ENCODE measurements around the gene CD302.
"Not testable (repeated sequence)": the region's sequence is repeated elsewhere in the genome, so short reads cannot be mapped to it uniquely, and the experiment has no call there.

Gene CD302

GRCh38 chr2:159793326-159793725 lies 4.7 kb downstream of the CD302 start:
- no peak for DNase-seq (ENCODE audit: low read depth in 2 of 2)

DNA sequence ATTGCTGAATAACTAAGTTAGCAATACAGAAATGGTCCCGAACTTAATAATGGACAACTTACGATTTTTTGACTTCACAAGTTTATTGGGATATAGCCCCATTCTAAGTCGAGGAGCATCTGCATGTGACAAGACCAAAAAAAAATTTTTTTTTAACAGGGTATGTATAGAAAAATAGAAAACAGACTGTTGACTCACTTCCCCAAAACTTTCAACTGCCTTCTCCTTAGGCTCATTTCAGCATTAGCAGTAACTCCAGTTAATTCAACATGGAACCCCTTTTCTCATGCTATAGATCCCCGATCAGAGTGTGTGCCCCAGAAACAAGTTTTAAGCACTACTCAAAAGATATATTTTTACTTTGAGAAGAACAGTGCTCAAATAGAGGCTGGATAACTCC lies 5.4 kb downstream of the CD302 start:
- no peak for DNase-seq (ENCODE audit: low read depth in 2 of 2)

GRCh38 chr2:159792036-159792435 lies 6.0 kb downstream of the CD302 start:
- DNase-seq (ENCODE audit: low read depth in 2 of 2): no peak

DNA sequence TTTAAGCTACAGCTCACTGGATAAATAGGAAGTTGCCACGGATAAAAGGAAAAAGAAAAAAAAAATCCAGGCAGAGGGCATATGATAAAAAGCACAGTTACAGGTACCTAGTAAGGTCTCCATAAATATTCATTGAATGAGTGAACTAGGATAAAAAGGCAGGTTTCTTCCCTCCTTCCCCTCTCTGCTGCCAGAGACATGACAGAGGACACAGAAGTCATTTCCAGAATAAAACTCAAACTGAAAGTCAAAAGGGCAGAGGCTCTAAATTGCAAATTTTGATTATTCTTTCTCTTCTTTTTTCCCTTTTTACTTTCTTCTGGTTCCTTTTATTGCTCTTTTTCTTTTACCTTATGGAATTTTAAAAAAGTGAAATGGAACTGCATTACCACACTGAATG lies 7.7 kb downstream of the CD302 start:
- DNase-seq (ENCODE audit: low read depth in 2 of 2): no peak

DNA sequence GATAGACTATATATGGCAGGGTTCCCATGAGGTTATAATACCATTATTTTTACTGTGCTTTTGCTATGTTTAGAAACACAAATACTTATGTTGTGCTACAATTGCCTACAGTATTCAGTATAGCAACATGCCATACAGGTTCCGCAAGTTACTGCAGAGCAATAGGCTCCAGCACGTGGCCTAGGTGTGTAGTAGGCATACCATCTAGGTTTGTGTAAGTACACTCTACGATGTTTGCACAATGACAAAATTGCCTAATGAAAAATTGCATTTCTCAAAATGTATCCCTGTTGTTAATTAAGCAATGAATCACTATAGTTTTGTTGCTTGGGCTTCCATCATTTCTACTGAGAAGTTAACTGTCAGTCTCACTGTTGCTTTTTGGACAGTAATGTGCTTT lies 9.8 kb downstream of the CD302 start:
- no peak for DNase-seq (ENCODE audit: low read depth in 2 of 2)

GRCh38 chr2:159787647-159788046 lies 10.4 kb downstream of the CD302 start:
- DNase-seq (ENCODE audit: low read depth in 2 of 2): not testable (repeated sequence)

GRCh38 chr2:159786938-159787337 lies 11.1 kb downstream of the CD302 start:
- DNase-seq (ENCODE audit: low read depth in 2 of 2): no peak

- DNase-seq (ENCODE audit: low read depth in 2 of 2): no peak
Observed at GRCh38 chr2:159785195-159785594, 12.8 kb downstream of the CD302 start.

GRCh38 chr2:159784744-159785143 lies 13.3 kb downstream of the CD302 start:
- DNase-seq (ENCODE audit: low read depth in 2 of 2): not testable (repeated sequence)

DNA sequence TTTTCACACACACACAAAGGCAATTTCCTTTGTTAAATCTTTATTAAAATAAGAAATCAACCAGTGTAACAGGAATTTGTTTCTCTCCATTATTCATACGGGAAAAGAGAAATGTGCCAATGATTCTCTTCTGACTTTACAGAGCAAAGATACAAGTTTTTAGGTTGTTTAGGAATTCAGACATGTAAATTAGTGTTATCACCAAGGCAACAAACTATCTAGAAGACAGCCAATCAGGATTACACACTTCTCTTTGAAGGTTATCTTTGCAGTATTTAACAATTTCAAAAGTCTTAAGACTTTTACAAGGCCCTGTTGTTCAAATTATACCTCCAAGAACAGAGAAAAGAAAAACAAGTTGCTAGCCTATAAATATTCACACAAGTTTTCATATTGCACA lies 14.5 kb downstream of the CD302 start:
- DNase-seq (ENCODE audit: low read depth in 2 of 2): no peak

DNA sequence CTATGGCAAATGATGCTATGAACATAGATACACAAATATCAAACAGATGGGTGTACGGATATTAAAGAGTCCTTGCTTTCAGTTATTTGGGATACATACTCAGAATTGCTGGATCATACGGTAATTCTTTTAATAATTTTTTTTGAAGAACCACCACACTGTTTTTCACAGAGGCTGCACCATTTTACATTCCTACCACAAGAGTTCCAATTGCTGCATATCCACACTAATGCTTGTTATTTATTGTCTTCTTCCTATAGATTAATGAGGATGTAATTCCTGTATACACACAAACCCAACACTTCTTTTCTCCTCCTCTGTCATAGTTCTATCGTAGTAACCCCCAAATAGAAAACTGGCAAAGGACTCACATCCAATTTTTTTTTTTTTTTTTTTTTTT lies 21.7 kb downstream of the CD302 start:
- no peak for DNase-seq (ENCODE audit: low read depth in 2 of 2)

DNA sequence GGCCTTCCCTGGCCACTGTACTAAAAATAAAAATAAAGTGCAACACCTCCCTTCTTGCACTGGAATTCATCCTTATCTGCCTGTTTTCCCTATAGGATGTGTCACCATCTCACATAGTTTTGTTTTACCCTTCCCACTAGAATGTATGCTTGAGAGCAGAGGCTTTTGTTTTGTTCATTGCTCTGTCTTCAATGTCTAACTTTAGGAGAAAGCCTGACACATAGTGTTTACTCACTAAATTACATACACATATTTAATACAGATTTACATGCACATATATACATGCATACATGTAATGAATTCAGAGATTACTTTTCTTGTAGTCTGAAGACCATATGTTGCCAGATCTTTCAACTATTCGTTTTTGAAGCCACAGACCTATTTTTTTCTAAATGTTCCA lies 23.0 kb downstream of the CD302 start:
- no peak for DNase-seq (ENCODE audit: low read depth in 2 of 2)

GRCh38 chr2:159774370-159774990 lies 23.5 kb downstream of the CD302 start:
- DNase-seq (ENCODE audit: low read depth in 2 of 2): no peak

GRCh38 chr2:159773886-159774285 lies 24.1 kb downstream of the CD302 start:
- DNase-seq (ENCODE audit: low read depth in 2 of 2): no peak

DNA sequence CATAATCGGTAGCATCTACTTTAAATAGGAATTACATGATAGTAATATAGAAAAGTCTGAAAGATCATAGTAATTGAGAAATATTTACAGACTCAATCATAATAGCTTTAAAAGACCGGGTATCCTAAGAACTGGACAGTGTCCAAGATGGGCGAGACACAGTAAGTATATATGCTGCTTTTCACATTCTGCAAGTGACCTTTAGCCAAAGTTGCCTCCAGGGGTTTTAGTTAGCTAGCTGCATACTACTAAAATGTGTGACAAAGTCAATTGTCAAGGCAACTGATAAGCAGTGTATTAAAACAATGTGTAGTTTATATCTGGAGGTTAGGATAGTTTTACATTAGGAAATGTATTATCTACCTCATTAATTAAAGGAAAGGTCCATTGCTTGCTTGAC lies 24.6 kb downstream of the CD302 start:
- DNase-seq (ENCODE audit: low read depth in 2 of 2): no peak

DNA sequence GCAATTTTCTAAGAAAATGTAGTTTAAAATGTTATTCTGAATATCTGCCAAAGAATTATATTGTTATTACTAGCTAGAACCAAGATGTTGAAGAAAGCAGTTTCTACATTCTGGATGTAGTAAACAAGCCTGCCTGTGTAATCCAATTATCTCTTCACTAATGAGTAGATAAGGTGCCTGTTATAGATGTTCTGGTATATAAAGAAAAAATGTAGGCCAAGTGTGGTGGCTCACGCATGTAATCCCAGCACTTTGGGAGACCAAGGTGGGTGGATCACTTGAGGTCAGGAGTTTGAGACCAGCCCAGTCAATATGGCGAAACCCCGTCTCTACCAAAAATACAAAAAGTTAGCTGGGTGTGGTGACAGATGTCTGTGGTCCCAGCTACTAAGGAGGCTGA lies 28.9 kb downstream of the CD302 start:
- no peak for DNase-seq (ENCODE audit: low read depth in 2 of 2)

GRCh38 chr2:159762075-159762474 lies 35.9 kb downstream of the CD302 start:
- no peak for DNase-seq (ENCODE audit: low read depth in 2 of 2)

GRCh38 chr2:159760326-159760725 lies 37.7 kb downstream of the CD302 start:
- DNase-seq (ENCODE audit: low read depth in 2 of 2): no peak

GRCh38 chr2:159759577-159759976 lies 38.4 kb downstream of the CD302 start:
- DNase-seq (ENCODE audit: low read depth in 2 of 2): no peak

DNA sequence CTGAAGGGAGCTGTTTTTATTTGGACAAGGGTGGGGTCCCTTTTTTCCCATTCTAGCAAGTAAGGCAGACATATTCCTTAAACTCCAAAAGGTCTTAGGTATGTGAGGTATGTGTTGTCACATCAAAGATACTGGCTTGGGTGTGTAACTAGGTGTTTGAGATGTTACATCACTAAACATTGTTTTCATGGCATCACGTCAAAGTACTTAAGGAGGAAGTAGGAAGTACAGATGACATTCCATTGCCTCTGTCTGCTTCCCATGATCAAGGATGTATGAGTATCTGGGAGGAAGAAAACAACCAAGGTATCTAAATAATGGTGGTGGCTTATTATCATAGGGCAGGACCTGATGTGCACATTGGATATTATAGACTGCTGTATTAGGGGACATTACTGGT lies 39.3 kb downstream of the CD302 start:
- DNase-seq (ENCODE audit: low read depth in 2 of 2): no peak

GRCh38 chr2:159758239-159758638 lies 39.8 kb downstream of the CD302 start:
- no peak for DNase-seq (ENCODE audit: low read depth in 2 of 2)

- DNase-seq (ENCODE audit: low read depth in 2 of 2): no peak
Observed at GRCh38 chr2:159755788-159756187, 42.2 kb downstream of the CD302 start.

- DNase-seq (ENCODE audit: low read depth in 2 of 2): no peak
Observed at GRCh38 chr2:159755014-159755413, 43.0 kb downstream of the CD302 start.

DNA sequence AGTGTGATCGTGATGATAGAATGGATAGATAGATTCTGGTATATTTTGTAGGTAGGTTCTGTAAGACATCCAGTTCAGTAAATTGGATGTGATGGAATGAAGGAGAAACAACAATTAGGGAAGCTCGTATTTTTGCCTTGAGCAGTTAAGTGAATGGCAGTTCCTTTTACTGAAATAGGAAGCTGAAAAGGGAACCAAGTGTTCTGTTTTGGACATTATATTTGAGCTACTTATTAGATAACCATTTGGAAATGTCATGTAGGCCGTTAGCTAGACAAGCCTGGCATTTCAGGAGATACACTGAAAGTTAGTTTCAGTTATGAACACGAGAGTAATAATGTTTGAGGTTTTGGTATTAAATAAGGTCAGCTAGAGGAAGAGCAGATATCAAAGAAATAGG lies 44.2 kb downstream of the CD302 start:
- no peak for DNase-seq (ENCODE audit: low read depth in 2 of 2)
